ENCODE data around the gene KIF16B. TPM values are rescaled to one million over a fixed set of nuclear protein-coding genes. Genes with fewer than 3 reads are reported as not detected.

KIF16B gene
- total and polyA plus RNA-seq, 2 experiments from 2014 or later = 8.2 to 26.5 TPM

DNA sequence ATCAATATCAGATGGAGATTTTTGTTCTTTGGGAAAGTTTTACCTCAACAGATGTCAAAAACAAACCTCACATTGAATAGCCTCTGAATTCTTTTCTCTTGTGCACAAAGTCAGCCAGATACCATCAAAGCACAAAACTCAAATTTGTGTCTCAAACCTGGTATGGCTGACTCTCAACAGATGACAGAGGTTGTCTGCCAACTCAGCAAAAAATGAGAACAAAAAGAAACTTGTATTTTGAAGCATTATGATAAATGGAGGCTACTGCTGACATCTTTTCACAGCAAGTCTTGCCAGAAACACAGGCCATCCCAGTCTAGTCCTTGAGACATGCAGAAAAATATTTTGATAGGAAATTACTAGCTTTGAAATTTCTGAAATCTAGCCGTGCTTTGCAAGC, 79.8 kb downstream of the KIF16B start:
- TF ChIP-seq, protein P1, sequence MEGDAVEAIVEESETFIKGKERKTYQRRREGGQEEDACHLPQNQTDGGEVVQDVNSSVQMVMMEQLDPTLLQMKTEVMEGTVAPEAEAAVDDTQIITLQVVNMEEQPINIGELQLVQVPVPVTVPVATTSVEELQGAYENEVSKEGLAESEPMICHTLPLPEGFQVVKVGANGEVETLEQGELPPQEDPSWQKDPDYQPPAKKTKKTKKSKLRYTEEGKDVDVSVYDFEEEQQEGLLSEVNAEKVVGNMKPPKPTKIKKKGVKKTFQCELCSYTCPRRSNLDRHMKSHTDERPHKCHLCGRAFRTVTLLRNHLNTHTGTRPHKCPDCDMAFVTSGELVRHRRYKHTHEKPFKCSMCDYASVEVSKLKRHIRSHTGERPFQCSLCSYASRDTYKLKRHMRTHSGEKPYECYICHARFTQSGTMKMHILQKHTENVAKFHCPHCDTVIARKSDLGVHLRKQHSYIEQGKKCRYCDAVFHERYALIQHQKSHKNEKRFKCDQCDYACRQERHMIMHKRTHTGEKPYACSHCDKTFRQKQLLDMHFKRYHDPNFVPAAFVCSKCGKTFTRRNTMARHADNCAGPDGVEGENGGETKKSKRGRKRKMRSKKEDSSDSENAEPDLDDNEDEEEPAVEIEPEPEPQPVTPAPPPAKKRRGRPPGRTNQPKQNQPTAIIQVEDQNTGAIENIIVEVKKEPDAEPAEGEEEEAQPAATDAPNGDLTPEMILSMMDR (IDR thresholded peaks at IDR 0.05; ENCODE audit: low read depth, low read length) = no peak
- Histone ChIP-seq H3K27me3 (no peaks in the 10 kb centered on the region), H3K4me3 (no peak overlapping the region), H3K9me3 (ENCODE audit: low read depth) (no peaks in the 10 kb centered on the region), H3K27ac (no peak overlapping the region), H3K36me3 (no peaks in the 10 kb centered on the region), H3K4me1 (ENCODE audit: low read depth) (no peaks in the 10 kb centered on the region)
- DNase-seq (ENCODE audit: low read depth in 1 of 2, low spot score in 1 of 2) = no peak

DNA sequence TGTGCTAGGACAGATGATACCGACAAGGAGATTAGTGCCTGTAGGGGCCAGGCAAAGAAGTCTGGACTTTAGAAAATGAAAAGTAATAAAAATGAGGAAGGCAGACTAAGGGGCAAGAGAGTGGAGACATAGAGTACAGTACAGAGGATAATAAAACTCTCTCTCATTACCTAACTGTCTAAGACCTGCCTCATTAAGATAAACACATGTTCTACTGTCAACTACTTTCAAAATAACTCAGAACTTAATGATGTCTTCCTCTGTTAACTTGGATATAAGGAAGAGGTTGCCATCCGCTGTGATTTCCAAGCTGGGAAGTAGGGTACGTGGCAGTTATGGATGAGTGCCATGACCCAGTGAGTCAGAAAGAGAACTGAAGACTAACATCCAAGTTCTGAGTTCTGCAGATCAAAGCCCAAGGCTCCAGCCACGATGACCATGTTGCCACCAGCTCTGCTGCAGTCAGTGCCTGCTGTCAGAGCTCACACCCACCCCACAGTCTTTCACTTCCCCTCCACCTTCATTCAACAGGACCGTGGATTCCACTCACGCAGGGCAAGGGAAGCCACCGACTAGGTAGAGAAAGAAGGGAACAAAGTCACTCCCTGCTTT, 81.8 kb downstream of the KIF16B start:
- no peaks in the 10 kb centered on the region for H3K27me3 ChIP-seq
- no peak overlapping the region for H3K4me3 ChIP-seq
- TF ChIP-seq, protein P1 (IDR thresholded peaks at IDR 0.05; ENCODE audit: low read depth, low read length) = no peak

DNA sequence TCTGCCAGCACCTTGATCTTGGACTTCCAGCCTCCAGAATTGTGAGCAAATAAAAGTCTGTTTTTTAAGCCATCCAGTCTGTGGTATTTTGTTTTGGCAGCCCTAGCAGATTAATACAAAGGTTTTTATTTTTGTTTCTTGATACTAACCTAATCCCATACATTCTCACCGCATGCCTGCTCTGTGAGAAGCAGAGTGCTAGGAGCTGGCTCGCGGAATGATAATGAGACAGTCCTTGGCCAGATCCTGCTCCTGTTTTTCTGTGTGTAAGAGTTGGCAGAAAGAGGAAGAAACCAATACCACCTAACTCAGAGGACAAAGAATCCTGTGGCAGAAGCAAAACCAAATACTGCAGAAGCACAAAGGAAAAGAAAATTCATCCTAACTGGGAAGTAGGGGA, 82.6 kb downstream of the KIF16B start:
- Histone ChIP-seq H3K4me3 (no peak overlapping the region), H3K9me3 (ENCODE audit: low read depth) (no peaks in the 10 kb centered on the region), H3K27ac (no peak overlapping the region), H3K4me1 (ENCODE audit: low read depth) (no peaks in the 10 kb centered on the region), H3K27me3 (no peaks in the 10 kb centered on the region), H3K36me3 (no peaks in the 10 kb centered on the region)
- no peak for DNase-seq (ENCODE audit: low read depth in 1 of 2, low spot score in 1 of 2)
- TF ChIP-seq, protein P1 (IDR thresholded peaks at IDR 0.05; ENCODE audit: low read depth, low read length) = no peak

More for the DNA sequence above, 81.8 kb downstream of the KIF16B start:
- Histone ChIP-seq H3K27ac (no peak overlapping the region), H3K36me3 (no peaks in the 10 kb centered on the region), H3K4me1 (ENCODE audit: low read depth) (no peaks in the 10 kb centered on the region), H3K9me3 (ENCODE audit: low read depth) (no peaks in the 10 kb centered on the region)
- peak in 1 of 2 donors; percentile 49 for DNase-seq (ENCODE audit: low read depth in 1 of 2, low spot score in 1 of 2)

DNA sequence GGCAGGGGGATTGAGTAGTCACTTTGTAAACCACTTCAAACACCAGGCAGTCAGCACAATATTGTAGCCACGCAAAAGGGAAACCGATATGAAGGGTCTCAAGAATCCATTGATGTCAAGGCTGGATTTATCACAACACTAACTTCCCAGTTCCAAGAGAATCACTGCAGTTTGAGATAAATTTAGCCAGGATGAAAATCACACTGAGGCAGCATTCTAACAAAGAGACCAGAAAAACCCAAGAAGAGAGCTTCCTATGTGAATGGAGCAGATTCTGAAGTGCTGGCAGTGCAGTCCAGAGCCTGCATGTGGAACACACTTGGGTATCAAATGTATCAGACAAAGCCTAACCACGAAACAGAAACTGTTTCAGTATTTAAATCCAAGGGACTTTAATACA, 84.6 kb downstream of the KIF16B start:
- Histone ChIP-seq H3K27me3 (no peaks in the 10 kb centered on the region), H3K36me3 (no peaks in the 10 kb centered on the region), H3K4me1 (ENCODE audit: low read depth) (no peaks in the 10 kb centered on the region), H3K27ac (no peak overlapping the region), H3K4me3 (no peak overlapping the region), H3K9me3 (ENCODE audit: low read depth) (no peaks in the 10 kb centered on the region)
- TF ChIP-seq, protein P1 (IDR thresholded peaks at IDR 0.05; ENCODE audit: low read depth, low read length) = no peak
- DNase-seq (ENCODE audit: low read depth in 1 of 2, low spot score in 1 of 2) = no peak

DNA sequence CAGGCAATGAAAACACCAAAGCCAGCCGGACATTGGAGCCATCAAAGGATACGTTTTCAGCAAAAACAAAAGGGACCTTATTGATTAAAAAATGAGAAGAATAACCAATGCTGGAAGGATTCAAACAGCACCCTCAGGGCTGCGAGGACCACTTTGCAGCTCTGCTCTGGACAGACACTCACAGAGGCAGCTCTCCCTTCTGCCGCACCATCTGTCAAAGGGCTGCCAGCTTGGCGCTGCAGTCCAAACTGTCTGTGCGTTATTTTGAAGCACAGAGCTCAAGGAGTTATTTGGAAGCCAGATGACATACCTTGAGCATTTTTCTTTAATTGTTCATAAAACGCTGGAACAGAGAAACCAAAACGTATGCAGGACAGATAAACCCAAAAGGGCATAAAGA, 85.2 kb downstream of the KIF16B start:
- no peaks in the 10 kb centered on the region for H3K4me1 ChIP-seq (ENCODE audit: low read depth)
- H3K27ac ChIP-seq = no peak overlapping the region
- no peaks in the 10 kb centered on the region for H3K36me3 ChIP-seq
- no peak overlapping the region for H3K4me3 ChIP-seq
- TF ChIP-seq, protein P1 (IDR thresholded peaks at IDR 0.05; ENCODE audit: low read depth, low read length) = no peak
- no peaks in the 10 kb centered on the region for H3K27me3 ChIP-seq
- no peak for DNase-seq (ENCODE audit: low read depth in 1 of 2, low spot score in 1 of 2)
- no peaks in the 10 kb centered on the region for H3K9me3 ChIP-seq (ENCODE audit: low read depth)
